Measurements from ENCODE around the gene FFAR3.

FFAR3 gene

GRCh38 chr19:35357867-35358573, at the start of gene FFAR3:
Gene FFAR3, plus strand, starts transcription at chr19:35358460. Its CDS starts 431 bp downstream, at chr19:35358891.
- no peak for DNase-seq

- no peak for DNase-seq
Measured at GRCh38 chr19:35308910-35309309, 49.4 kb upstream of the FFAR3 start.

GRCh38 chr19:35309481-35310279, 48.6 kb upstream of the FFAR3 start:
- DNase-seq = no peak

GRCh38 chr19:35310331-35310730, 47.9 kb upstream of the FFAR3 start:
- DNase-seq = no peak

GRCh38 chr19:35310811-35311465, 47.3 kb upstream of the FFAR3 start:
- no peak for DNase-seq

GRCh38 chr19:35311901-35312665, 46.2 kb upstream of the FFAR3 start:
- DNase-seq = no peak

GRCh38 chr19:35313587-35313986, 44.7 kb upstream of the FFAR3 start:
- DNase-seq = no peak

GRCh38 chr19:35314031-35314430, 44.2 kb upstream of the FFAR3 start:
- DNase-seq = no peak

- no peak for DNase-seq
Measured at GRCh38 chr19:35314858-35315470, 43.3 kb upstream of the FFAR3 start.

- no peak for DNase-seq
Measured at GRCh38 chr19:35315883-35316282, 42.4 kb upstream of the FFAR3 start.

- DNase-seq = no peak
Measured at GRCh38 chr19:35316560-35316959, 41.7 kb upstream of the FFAR3 start.

GRCh38 chr19:35317464-35318043, 40.7 kb upstream of the FFAR3 start:
- no peak for DNase-seq

- no peak for DNase-seq
Measured at GRCh38 chr19:35318679-35319448, 39.4 kb upstream of the FFAR3 start.

GRCh38 chr19:35320065-35320713, 38.1 kb upstream of the FFAR3 start:
- no peak for DNase-seq

- no peak for DNase-seq
Measured at GRCh38 chr19:35321291-35321690, 37.0 kb upstream of the FFAR3 start.

- DNase-seq = no peak
Measured at GRCh38 chr19:35322014-35322413, 36.2 kb upstream of the FFAR3 start.

- no peak for DNase-seq
Measured at GRCh38 chr19:35327642-35328041, 30.6 kb upstream of the FFAR3 start.

- DNase-seq = no peak
Measured at GRCh38 chr19:35328851-35329285, 29.4 kb upstream of the FFAR3 start, which contains the start of gene CD22. Gene CD22, plus strand, starts transcription at chr19:35329187. Its CDS starts 2,854 bp downstream, at chr19:35332041.

GRCh38 chr19:35329323-35329722, 28.9 kb upstream of the FFAR3 start:
- DNase-seq = no peak

GRCh38 chr19:35330475-35330874, 27.8 kb upstream of the FFAR3 start:
- DNase-seq = no peak

Measured in NCI-H1417 treated with DMSO at 0.1 percent for 48 hours (cell line).